HFF-Myc (cell line): ENCODE results near the gene DNAJC5.
A peak's percentile ranks its signal among the peaks of the same experiment; 100 is the strongest.

ENCODE experiments used
- DNase-seq: peaks from one replicate; pipeline ENCODE4 v3.0.0-alpha.2; 2011; ENCODE audit warnings: low read depth; ENCODE audit errors: extremely low read depth
- H3K4me3 ChIP-seq: replicated peaks from 2 replicates; pipeline ENCODE4 v1.5.1; 2011; ENCODE audit warnings: low read depth, mild to moderate bottlenecking, control low read depth, low read length
- CTCF ChIP-seq: IDR thresholded peaks from 2 replicates; pipeline ENCODE4 v1.5.1; 2012; ENCODE audit warnings: mild to moderate bottlenecking, low read depth, low read length, control low read depth; ENCODE audit errors: missing control alignments

The DNAJC5 gene

GRCh38 chr20:63978319-63979228, 83.6 kb downstream of the DNAJC5 start:
- H3K4me3 ChIP-seq, result peak overlapping the region; percentile 89
- no peak for TF ChIP-seq CTCF
- DNase-seq, result no peak

- no peak for TF ChIP-seq CTCF
- H3K4me3 ChIP-seq, result peak overlapping the region; percentile 89
- DNase-seq, result no peak
Observed at GRCh38 chr20:63979229-63979556, 84.3 kb downstream of the DNAJC5 start.

GRCh38 chr20:63979557-63980316, 84.8 kb downstream of the DNAJC5 start, which contains the start of gene SAMD10:
TSS of gene SAMD10 (minus strand) at chr20:63979642. CDS start at chr20:63979467, 175 bp downstream.
- TF ChIP-seq CTCF, result no peak
- DNase-seq, result no peak
- peak within 1 kb of the TSS; percentile 89 for H3K4me3 ChIP-seq

GRCh38 chr20:63980317-63980805, 85.4 kb downstream of the DNAJC5 start:
- no peak for TF ChIP-seq CTCF
- no peak for DNase-seq
- peak overlapping the region; percentile 89 for H3K4me3 ChIP-seq

- peak within 1 kb of the TSS; percentile 89 for H3K4me3 ChIP-seq
- peak; percentile 94 for TF ChIP-seq CTCF
- peak; percentile 75 for DNase-seq
Observed at GRCh38 chr20:63980806-63981728, 86.1 kb downstream of the DNAJC5 start, which contains the start of gene PRPF6. TSS of gene PRPF6 (plus strand) at chr20:63981132. CDS start at chr20:63981246, 114 bp downstream.

GRCh38 chr20:63982937-63983336, 88.0 kb downstream of the DNAJC5 start:
- DNase-seq, result no peak

More at GRCh38 chr20:63982937-63983336, 88.0 kb downstream of the DNAJC5 start:
- H3K4me3 ChIP-seq, result no peak overlapping the region
- no peak for TF ChIP-seq CTCF
